Kidney epithelial cell (primary cell): ENCODE results near the gene FHOD1. TPM values are rescaled to one million over a fixed set of nuclear protein-coding genes. Genes with fewer than 3 reads are reported as not detected.

Experiments
- DNase-seq: peaks from one replicate; pipeline ENCODE4 v3.0.0-alpha.2; 2010; ENCODE audit warnings: low read depth
- H3K27me3 ChIP-seq: 2 replicates; pipeline ENCODE4 v1.6.0; 2011; ENCODE audit warnings: low read length; ENCODE audit not compliant: control insufficient read depth, insufficient read depth
- H3K36me3 ChIP-seq: 2 replicates; pipeline ENCODE4 v1.5.1; 2011; ENCODE audit warnings: low read length; ENCODE audit not compliant: control insufficient read depth, insufficient read depth
- H3K4me3 ChIP-seq: 2 replicates; pipeline ENCODE4 v1.5.1; 2011; ENCODE audit warnings: low read depth, mild to moderate bottlenecking, control low read depth, low read length
- total RNA-seq: library from RNA; depleted of rRNA; stranded (reverse); fragments of >200 nt; gene quantifications from 2 replicates; pipeline ENCODE4 v1.2.3, GENCODE V29; 2015
- TF ChIP-seq, protein P1 (sequence below): IDR thresholded peaks from 2 replicates; pipeline ENCODE4 v1.5.1; 2011; ENCODE audit warnings: mild to moderate bottlenecking, moderate library complexity, low read length, control low read depth, inconsistent platforms; ENCODE audit not compliant: insufficient read depth, poor library complexity, severe bottlenecking

The FHOD1 gene
- total RNA-seq, 1 donor from 2014 or later, result 3.8 TPM

DNA sequence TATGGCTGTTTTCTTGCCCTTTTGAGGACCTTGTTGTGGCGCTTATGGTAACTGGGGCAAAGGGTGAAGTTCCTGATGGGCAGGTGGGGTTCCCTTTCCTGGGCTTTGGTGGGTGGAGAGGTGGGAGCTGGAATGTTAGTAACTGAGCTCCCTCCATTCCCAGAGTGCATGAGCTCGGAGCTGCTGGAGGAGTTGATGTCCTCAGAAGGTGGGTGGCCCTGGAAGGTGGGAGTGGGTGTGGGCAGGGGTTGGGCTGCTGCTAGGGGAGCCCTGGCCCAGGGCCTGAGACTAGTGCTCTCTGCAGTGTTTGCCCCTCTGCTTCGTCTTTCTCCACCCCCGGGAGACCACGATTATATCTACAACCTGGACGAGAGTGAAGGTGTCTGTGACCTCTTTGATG lies 49.6 kb downstream of the FHOD1 start:
- H3K4me3 ChIP-seq, result no peak overlapping the region
- H3K27me3 ChIP-seq, result no peaks in the 10 kb centered on the region
- TF ChIP-seq, protein P1, sequence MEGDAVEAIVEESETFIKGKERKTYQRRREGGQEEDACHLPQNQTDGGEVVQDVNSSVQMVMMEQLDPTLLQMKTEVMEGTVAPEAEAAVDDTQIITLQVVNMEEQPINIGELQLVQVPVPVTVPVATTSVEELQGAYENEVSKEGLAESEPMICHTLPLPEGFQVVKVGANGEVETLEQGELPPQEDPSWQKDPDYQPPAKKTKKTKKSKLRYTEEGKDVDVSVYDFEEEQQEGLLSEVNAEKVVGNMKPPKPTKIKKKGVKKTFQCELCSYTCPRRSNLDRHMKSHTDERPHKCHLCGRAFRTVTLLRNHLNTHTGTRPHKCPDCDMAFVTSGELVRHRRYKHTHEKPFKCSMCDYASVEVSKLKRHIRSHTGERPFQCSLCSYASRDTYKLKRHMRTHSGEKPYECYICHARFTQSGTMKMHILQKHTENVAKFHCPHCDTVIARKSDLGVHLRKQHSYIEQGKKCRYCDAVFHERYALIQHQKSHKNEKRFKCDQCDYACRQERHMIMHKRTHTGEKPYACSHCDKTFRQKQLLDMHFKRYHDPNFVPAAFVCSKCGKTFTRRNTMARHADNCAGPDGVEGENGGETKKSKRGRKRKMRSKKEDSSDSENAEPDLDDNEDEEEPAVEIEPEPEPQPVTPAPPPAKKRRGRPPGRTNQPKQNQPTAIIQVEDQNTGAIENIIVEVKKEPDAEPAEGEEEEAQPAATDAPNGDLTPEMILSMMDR, result no peak
- peaks cover 2% of the 10 kb centered on the region for H3K36me3 ChIP-seq
- no peak for DNase-seq

DNA sequence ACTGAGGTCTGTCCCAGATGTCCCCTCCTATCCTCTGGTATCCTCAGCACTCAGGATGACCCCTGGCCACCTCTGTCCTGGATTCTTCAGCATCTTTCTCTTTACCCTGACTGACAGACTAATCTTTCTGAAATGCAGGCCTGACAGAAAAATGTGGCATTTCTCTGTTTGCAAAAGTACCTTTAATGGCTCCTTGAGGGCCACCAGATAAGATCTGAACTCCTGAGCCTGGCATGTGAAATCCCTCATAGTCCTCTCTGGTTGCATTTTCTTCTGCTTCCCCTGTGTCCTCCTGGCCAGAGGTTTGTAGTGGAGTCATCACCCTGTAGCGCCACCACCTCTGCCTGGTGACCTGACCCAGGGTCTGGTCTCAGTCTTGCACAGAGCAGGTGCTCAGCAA lies 50.4 kb downstream of the FHOD1 start:
- DNase-seq, result no peak
- Histone ChIP-seq H3K27me3 (no peaks in the 10 kb centered on the region), H3K36me3 (peaks cover 2% of the 10 kb centered on the region), H3K4me3 (no peak overlapping the region)
- TF ChIP-seq, protein P1, result no peak

DNA sequence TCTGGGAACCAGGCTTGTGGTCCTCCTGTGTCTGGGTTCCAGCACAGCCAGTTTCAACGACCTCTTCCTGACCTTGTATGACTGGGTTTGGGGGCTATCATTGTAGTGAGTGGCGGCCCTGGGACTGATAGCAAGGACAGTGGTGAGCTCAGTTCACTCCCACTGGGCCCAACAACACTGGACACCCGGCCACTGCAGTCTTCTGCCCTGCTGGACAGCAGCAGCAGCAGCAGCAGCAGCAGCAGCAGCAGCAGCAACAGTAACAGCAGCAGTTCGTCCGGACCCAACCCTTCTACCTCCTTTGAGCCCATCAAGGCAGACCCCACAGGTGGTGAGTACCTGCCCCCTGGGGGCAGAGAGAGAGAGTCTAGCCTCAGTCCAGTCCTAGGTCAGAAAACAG lies 51.6 kb downstream of the FHOD1 start:
- peaks cover 2% of the 10 kb centered on the region for H3K36me3 ChIP-seq
- H3K4me3 ChIP-seq, result no peak overlapping the region
- TF ChIP-seq, protein P1, result no peak
- H3K27me3 ChIP-seq, result no peaks in the 10 kb centered on the region
- DNase-seq, result no peak

DNA sequence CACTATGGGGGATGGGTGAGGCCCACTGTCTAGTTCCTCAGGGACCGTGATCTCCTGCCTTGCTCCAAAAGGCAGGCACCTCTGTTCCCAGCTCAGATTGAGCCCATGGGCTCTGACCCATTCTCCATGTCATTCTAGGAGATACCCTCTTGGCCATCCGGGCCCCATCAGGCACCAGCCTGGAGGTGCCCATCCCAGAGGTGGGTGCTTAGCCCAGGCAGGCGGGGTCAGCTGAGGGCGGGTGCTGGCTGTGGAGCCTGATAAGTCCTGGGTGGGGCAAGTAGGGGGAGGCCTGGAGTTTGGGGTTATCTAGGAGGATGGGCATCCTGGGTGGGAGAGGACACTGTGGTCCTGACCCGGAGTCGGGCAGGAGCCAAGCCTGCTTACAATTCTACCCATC lies 53.0 kb downstream of the FHOD1 start:
- TF ChIP-seq, protein P1, result no peak
- Histone ChIP-seq H3K4me3 (no peak overlapping the region), H3K36me3 (peaks cover 2% of the 10 kb centered on the region), H3K27me3 (no peaks in the 10 kb centered on the region)
- no peak for DNase-seq

DNA sequence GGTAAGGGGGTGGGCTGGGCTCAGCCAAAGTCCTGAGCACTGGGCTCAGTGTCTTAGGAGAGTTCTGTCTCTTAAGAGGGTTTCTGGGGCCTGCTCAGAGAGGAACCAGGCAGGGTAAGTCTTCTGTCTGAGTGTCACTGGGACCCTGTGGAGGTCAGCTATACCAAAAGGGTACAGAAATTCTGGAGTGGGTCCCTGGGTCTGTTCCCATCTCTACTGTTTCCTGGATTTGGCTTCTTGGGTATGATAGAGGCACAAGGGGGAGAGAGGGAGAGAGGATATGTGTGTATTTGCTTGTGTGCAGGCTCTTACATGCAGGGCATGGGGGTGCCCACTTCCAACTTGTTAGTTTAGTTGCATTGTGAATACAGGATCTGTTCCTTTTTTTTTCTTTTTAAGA lies 53.7 kb downstream of the FHOD1 start:
- H3K27me3 ChIP-seq, result no peaks in the 10 kb centered on the region
- no peak for DNase-seq
- no peak overlapping the region for H3K4me3 ChIP-seq
- TF ChIP-seq, protein P1, result no peak
- H3K36me3 ChIP-seq, result peaks cover 2% of the 10 kb centered on the region

DNA sequence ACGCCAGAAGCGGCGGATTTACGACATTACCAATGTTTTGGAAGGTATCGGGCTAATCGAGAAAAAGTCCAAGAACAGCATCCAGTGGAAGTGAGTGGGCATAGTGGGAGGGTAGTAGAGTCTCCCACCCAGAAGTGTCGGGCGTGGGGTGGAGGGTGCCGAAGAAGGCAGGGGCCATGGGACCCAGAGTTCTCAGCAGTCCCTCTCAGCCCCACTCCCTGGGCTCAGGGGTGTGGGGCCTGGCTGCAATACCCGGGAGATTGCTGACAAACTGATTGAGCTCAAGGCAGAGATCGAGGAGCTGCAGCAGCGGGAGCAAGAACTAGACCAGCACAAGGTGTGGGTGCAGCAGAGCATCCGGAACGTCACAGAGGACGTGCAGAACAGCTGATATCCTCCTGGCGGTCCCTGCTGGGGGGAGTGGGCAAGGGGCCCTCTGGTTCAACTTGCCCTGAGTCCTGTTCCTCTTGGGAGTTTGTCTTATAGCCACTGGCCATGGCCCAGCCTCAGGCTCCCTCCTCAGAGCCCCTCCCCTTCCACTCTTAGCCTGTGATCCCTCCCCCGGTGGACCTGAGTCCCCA lies 54.4 kb downstream of the FHOD1 start:
- TF ChIP-seq, protein P1, result no peak
- Histone ChIP-seq H3K36me3 (peaks cover 2% of the 10 kb centered on the region), H3K27me3 (no peaks in the 10 kb centered on the region), H3K4me3 (peak overlapping the region; percentile 94)
- DNase-seq, result no peak
